ENCODE measurements around the gene NCS1. TPM values are rescaled to one million over a fixed set of nuclear protein-coding genes. Genes with fewer than 3 reads are reported as not detected.

The NCS1 gene
- total RNA-seq, 2 donors from 2014 or later: 194 to 196 TPM

- intact Hi-C loops (cut with DNase I): no loop called here
- DNase-seq (ENCODE audit: low spot score): no peak
Observed at GRCh38 chr9:130201399-130201873, 29.2 kb downstream of the NCS1 start.

- DNase-seq (ENCODE audit: low spot score): no peak
Observed at GRCh38 chr9:130201974-130202373, 29.8 kb downstream of the NCS1 start.

GRCh38 chr9:130204341-130204740 is 32.1 kb downstream of the NCS1 start:
- DNase-seq (ENCODE audit: low spot score): no peak
- intact Hi-C loops (cut with DNase I): no loop called here

More at GRCh38 chr9:130201974-130202373, 29.8 kb downstream of the NCS1 start:
- intact Hi-C loops (cut with DNase I): no loop called here

- intact Hi-C loops (cut with DNase I): no loop called here
- DNase-seq (ENCODE audit: low spot score): no peak
Observed at GRCh38 chr9:130204959-130205358, 32.8 kb downstream of the NCS1 start.

GRCh38 chr9:130205912-130206311 is 33.7 kb downstream of the NCS1 start:
- no peak for DNase-seq (ENCODE audit: low spot score)
- intact Hi-C loops (cut with DNase I): no loop called here

GRCh38 chr9:130206579-130206978 is 34.4 kb downstream of the NCS1 start:
- intact Hi-C loops (cut with DNase I): no loop called here

GRCh38 chr9:130207241-130207992 is 35.2 kb downstream of the NCS1 start:
- intact Hi-C loops (cut with DNase I): no loop called here
- DNase-seq (ENCODE audit: low spot score): peak; percentile 64

More at GRCh38 chr9:130206579-130206978, 34.4 kb downstream of the NCS1 start:
- no peak for DNase-seq (ENCODE audit: low spot score)

GRCh38 chr9:130208600-130209347 is 36.6 kb downstream of the NCS1 start:
- peak; percentile 58 for DNase-seq (ENCODE audit: low spot score)
- intact Hi-C loops (cut with DNase I): no loop called here

- no peak for DNase-seq (ENCODE audit: low spot score)
Observed at GRCh38 chr9:130209422-130209821, 37.2 kb downstream of the NCS1 start.

GRCh38 chr9:130211548-130212226 is 39.5 kb downstream of the NCS1 start:
- DNase-seq (ENCODE audit: low spot score): no peak
- intact Hi-C loops (cut with DNase I): no loop called here

More at GRCh38 chr9:130209422-130209821, 37.2 kb downstream of the NCS1 start:
- intact Hi-C loops (cut with DNase I): no loop called here

GRCh38 chr9:130212543-130213297 is 40.5 kb downstream of the NCS1 start:
- intact Hi-C loops (cut with DNase I): no loop called here

GRCh38 chr9:130213911-130214761 is 41.9 kb downstream of the NCS1 start:
- intact Hi-C loops (cut with DNase I): no loop called here
- DNase-seq (ENCODE audit: low spot score): no peak

More at GRCh38 chr9:130212543-130213297, 40.5 kb downstream of the NCS1 start:
- no peak for DNase-seq (ENCODE audit: low spot score)

GRCh38 chr9:130214776-130215340 is 42.7 kb downstream of the NCS1 start:
- no peak for DNase-seq (ENCODE audit: low spot score)
- intact Hi-C loops (cut with DNase I): no loop called here

- DNase-seq (ENCODE audit: low spot score): no peak
- intact Hi-C loops (cut with DNase I): no loop called here
Observed at GRCh38 chr9:130215341-130216119, 43.3 kb downstream of the NCS1 start.

GRCh38 chr9:130217838-130218237 is 45.6 kb downstream of the NCS1 start:
- intact Hi-C loops (cut with DNase I): no loop called here
- no peak for DNase-seq (ENCODE audit: low spot score)

- peak; percentile 68 for DNase-seq (ENCODE audit: low spot score)
- intact Hi-C loops (cut with DNase I): no loop called here
Observed at GRCh38 chr9:130219661-130220096, 47.5 kb downstream of the NCS1 start.

- DNase-seq (ENCODE audit: low spot score): peak; percentile 74
- intact Hi-C loops (cut with DNase I): no loop called here
Observed at GRCh38 chr9:130220352-130220751, 48.1 kb downstream of the NCS1 start.

Data from posterior vena cava (tissue), 2 donors.